ENCODE data around the gene HOXD12.

DNA sequence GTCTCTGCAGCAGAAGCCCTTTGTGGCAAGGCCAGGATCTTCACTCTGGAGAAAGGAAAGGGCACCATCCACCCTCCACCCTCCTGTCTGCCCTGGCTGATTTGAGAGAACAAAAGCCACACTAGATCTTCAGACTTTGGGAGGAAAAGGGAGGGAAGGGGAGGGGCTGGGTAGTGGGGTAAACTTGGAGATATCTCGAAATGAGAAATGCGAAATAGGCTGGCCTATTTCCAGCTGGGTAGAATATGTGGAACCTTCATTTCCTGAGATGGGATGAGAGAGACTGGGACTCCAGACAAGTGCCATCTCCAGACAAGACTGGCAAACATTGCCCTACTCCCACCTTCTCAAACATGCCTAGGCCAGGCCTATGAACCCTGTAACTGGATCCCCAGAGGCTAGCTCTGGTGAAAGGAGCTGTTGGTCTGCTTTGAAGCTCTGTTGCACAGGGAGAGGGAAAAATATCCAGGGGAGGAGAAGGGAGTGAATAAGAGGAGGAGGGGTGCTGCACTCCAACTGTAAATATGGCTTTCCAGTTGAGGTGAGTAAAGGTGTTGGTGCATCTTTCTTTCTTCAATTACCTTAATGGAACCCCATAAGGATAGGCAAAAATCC lies 1.7 kb downstream of the HOXD12 start:
- no peak for TF ChIP-seq CTCF (IDR thresholded peaks at IDR 0.05)
- TF ChIP-seq POLR2AphosphoS5 (IDR thresholded peaks at IDR 0.05), result no peak
- TF ChIP-seq POLR2A (IDR thresholded peaks at IDR 0.05), result no peak
- no peak for TF ChIP-seq EP300 (IDR thresholded peaks at IDR 0.05)

Data from gastroesophageal sphincter (tissue), 3 donors.